HG03460 (cell line): ENCODE data around the gene DDAH1.
A peak's percentile ranks its signal among the peaks of the same experiment; 100 is the strongest.

Experiments used
- ATAC-seq: cut with Tn5 transposase; IDR thresholded peaks from one replicate; pipeline ENCODE4 v1.9.1; 2021; ENCODE audit not compliant: unreplicated experiment

DDAH1 gene

DNA sequence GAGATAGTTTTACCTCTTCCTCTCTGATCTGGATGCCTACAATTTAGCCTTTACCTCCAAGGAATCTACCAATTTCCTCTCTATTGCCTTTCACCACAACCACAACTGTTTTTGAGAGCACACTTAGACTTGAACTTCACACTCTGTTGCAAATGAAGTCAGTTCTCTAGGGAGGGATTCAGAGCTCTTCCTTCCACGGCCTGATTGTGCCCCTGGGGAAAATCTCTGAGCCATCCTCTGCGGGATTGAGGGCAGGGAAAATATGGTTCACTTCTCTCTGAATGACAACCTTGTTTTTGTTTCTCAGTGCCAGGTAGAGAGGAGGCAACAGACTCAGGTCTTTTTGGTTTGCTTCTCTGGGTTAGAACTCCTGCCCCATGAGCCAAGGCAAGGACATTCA is 153.1 kb downstream of the DDAH1 start:
- ATAC-seq: no peak

GRCh38 chr1:85308833-85309350 is 156.1 kb downstream of the DDAH1 start:
- no peak for ATAC-seq

DNA sequence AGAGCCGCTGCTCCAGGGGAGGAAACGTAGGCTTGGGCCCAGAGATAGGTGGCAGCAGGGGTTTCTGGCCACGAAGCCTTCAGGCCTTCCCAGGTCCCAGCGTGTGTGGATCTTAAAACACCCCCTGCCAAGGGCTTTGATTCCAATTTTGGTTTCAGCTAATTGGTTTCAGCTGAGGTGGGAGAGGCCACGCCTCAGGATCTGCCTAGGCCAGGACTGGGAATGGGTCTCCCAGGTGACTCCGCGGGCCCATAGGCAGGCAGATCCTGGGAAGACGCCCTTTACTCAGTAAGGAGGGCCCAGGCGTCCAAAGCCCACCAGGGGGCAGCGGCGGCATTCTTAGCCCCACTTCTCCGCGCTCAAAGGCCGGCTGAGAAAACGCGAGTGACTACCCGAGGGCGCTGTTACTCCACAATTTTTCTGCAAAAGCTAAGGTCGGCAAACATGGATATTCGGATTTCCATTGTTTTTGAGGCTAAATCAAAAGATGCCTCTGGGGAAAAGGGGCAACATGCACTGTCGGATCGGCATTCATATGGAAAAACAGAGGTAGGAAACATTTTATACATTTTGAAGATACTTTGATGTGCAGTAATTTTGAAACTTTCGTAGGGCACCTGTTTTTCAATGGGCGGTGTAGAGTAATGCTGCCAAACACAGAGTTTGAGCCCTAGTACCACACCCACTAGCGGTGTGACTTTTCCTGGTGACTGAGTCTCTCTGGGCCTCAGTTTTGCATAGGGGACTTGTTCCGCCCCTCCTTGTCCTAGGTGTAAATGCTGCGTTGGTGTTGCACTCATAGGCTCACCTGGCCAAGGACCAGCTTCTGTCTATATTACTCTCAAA is 156.7 kb downstream of the DDAH1 start:
- peak; percentile 92 for ATAC-seq

- no peak for ATAC-seq
These were observed 158.7 kb downstream of the DDAH1 start for GRCh38 chr1:85306236-85306635.

DNA sequence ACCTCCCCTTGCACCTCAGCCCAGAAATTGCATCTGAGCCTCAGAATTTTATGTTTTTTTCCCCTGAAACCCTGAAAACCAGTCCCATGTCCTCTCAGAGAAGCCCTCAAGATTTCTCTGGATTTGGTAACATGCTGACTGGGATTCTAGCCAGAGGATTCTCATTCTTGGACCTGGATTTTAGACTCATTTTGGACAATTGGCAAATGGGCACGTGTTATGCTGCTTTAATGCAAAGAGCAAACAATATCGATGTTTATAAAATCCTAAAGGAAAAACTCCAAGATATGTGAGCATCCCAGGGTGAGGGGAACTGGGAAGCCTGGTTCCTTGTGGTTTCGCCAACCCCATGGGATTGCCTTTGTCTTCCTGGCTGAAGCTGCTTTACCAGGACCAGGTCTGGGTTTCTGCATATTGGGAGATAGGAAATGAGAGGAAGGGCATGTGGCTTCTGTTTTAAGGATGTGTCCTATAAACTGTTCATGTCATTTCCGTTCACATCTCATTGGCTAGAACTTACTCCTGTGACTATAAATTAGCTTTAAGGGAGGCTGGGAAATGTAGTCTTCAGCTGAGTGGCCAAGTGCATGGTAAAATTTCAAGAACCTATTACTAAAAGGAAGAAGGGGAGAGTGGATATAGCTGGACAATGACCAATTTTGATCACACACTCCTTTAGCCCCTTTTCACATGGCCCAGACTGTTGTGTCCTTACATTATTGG is 161.4 kb downstream of the DDAH1 start:
- ATAC-seq: no peak

DNA sequence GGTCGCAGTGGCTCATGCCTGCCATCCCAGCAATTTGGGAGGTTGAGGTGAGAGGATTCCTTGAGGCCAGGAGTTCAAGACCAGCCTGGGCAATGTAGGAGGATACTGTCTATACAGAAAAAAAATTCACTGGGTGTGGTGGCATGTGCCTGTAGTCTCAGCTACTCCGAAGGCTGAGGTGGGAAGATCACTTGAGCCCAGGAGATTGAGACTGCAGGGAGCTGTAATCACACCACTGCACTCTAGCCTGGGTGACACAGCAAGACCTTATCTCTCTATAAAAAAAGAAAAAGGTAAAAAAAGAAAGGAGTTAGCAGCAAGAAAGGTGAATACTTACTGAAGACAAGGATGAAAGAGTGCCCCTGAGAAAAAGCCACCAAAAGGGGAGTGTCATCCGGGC is 164.8 kb downstream of the DDAH1 start:
- no peak for ATAC-seq

GRCh38 chr1:85297855-85298629 is 166.9 kb downstream of the DDAH1 start:
- ATAC-seq: peak; percentile 94

DNA sequence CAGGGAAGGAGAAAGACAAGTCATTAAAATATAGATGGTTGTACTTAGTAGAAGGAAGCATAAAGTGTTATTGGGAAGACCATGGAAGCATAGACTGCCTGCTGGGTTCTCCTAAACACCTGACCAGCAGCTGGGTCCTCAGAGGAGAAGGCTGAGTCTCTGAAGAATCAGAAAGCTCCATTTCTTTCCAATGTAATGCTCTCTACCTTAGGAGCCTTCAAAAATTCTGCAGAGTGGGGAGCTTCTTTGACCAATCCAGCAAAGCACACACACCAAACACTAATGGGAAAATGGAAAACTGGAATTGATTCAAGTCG is 167.5 kb downstream of the DDAH1 start:
- ATAC-seq: no peak

DNA sequence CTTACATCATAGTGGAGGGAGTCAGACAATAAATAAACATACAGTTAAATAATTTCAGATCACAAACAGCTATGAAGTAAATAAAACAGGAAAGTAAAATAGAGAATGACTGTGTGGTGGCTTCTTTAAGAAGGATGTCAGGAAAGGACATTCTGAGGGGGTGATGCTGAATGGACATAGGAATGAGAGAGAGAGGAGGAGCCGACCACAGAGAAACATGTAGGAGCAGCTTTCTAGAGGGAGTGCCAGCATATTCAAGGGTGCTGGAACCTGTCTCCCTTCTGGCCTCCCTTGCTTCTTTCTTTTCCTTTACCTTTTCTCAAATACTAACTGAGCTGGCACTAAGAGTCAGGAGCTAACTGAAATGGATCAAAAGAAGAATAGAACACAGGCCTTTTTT is 168.0 kb downstream of the DDAH1 start:
- no peak for ATAC-seq

DNA sequence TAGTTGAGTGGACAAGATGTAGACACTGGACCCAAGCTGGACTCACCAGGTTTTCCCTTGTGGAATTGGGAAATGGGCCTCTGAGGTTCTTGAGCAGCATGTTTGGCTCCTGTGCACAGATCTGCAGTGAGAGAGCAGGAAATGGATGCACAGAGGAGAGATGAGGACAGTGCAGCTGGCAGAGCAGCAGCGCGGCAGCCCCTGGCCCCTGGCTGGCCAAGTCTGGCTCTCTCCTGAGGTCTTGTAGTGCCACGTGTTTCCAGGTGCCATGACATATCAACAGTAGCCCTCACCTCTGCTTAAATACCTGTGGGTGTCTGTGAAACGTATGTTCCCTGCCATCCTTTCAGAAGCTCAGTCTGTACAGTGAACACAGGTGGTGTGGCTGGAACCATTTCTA is 169.3 kb downstream of the DDAH1 start:
- ATAC-seq: no peak

DNA sequence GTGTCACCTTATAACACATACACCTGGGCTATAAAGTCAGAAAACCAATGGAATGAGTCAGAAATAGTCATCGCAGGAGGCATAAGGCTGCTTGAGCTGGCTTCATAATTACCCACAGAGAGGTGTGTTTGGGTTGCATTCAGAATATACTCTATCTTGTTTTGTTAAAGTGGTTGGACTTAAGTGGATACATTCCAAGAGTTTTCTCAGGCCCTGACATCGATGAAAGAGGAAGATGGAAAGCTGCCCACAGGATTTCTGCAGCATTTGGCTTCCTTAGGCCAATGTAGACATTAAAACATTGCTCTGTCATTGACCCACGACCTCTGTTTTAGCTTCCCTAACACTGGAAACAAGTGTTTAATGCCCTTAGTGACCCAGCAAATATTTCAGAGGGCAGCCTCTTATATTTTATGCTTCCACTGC is 169.9 kb downstream of the DDAH1 start:
- no peak for ATAC-seq

DNA sequence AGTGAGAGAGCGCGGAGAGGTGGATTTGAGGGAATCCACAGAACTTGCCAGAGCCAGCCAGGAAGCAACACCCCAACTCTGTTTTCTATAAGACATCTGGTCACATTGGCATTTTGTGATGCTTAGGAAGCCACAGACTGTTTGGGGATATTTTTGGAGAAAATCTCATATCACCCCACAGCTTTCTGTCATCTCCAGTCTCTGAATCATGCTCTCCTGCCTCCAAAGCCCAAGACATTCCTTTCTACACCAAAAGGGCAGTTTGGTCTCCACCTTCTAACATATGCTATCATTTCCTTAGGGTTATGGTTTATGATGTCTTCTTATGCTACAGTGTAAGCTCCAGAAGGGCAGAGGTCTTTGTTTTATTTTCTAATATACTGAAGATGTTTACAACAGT is 174.1 kb downstream of the DDAH1 start:
- no peak for ATAC-seq

DNA sequence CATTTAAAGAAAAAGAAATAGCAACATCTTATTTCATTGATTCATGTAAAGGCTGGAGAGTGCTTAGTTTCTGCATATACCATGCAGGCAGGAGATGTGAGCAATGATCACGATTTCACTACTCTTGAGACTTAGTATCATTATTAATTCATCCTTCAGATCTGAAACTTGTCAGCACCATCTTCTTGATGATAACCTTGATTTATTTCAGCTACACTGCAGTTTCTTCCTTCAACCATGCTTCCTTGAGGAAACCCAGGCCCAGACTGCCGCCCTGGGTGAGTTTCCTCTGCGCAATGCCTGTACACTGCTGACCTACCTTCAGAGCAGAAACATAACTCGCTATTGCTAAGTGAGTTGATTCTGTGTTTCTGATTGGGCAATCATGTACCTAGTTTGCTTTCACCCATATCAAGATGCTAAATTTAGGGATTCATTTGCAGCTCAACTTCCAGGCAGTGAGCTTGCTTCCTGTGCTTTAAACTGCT is 175.1 kb downstream of the DDAH1 start:
- no peak for ATAC-seq

DNA sequence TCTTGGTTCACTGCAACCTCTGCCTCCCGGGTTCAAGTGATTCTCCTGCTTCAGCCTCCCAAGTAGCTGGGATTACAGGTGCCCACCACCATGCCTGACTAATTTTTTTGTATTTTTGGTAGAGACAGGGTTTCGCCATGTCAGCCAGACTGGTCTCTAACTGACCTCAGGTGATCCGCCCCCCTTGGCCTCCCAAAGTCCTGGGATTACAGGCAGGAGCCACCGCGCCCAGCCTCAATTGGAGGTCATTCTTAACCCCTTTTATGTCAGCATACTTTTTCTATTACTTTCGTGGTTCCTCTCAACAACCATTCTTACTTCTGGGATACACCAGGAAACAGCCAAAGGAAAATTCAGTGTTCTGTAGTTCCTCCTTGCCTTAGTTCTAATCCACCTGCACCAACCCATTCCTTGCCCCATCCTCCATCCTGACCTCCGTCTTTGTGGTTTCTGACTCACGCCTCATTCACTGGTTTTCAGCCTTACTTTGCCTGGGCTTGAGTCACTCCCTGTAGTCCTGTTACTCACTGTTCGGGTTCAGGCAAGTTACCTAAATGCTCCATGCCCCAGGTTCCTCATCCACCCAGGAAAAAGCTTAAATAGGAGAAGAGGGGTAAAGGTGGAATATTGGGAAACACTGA is 175.6 kb downstream of the DDAH1 start:
- ATAC-seq: no peak

- no peak for ATAC-seq
These were observed 180.8 kb downstream of the DDAH1 start for GRCh38 chr1:85284202-85284601.

- ATAC-seq: no peak
These were observed 181.3 kb downstream of the DDAH1 start for GRCh38 chr1:85283475-85284199.

DNA sequence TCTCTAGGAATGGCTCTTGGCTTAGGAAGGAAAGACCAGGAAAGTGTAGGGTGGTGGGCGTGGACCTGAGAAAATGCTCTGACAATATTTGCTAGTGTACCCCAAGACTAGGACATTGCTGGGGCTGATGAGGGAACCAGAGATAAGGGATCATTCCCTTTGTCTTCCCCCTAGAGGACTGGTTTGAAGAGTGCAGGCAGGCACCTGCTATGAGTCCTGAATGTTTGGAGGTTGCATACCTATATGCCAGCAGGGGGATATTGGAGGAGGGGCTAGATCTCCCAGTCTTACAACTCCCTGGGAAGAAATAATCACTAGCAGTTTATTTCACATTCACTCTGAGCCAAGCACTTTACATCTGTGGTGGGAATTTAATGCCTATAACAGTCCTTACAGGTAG is 182.5 kb downstream of the DDAH1 start:
- no peak for ATAC-seq

DNA sequence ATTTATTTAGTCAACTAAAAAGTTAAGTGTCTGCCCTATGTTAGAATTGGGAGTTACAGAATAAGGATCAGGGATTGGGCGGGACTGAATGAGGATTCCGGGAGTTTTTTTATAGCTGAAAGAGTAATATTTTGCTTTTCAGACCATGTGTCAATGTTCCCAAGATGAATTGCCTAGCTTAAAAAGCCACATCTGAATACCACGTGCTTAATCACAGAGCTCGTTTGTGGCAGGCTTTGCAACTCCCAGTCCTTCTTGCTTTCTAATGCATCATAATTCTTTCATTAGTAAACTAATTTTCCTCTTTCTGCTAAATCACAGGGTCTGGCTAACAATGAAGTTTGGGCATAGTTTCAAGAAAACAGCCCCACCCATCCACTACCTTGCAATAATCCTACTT is 184.3 kb downstream of the DDAH1 start:
- no peak for ATAC-seq

DNA sequence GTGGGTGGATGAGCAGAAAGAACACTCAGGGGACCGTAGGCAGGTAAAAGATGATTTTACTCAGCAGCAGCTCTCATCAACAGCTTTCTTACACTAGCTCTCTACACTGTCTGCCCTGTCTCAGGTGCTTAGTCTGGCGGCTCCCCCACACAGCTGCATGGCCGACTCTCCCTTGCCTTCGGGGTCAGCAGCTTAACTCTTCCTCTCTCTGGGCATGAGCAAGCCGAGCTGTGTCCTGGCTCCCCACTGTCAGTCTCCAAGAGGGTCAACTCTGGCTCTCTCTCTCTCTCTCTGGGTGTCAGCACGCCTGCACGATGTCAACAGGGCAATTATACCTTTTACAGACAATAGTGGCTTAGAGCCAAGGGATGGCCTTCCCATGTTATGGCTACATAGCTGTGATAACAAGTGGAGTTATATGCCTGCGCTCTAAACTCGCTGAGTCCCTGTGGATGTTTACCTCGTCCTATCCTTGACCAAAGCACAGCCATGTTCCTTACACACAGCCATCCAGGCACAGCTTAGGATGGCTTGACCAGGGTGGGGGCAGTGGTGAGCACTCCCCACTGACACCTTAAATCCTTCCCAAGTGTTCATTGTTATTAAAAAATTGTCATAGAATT is 185.4 kb downstream of the DDAH1 start:
- no peak for ATAC-seq

DNA sequence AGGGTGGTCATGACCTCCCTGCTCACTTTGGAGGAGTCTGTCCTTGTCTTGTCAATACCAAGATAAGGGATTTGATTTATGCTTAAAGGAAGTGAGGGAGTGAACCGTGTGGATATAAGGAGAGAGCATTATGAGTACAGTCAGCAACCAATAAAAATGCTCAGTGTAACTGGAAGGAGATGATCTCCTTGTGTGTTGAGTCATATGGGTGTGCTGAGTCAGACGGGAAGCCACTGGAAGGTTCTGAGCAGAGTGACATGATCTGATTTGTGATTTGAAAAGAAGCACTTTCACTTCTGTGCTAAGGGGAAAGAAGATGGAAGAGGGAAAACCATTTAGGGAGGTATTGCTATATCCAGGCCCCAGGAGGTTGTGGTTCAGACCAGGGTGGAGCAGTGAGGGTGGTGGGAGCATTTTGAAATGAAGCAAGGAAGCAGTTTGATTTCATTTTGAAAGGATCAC is 186.1 kb downstream of the DDAH1 start:
- ATAC-seq: no peak
